GM23338 (cell line): ENCODE measurements around the gene HOXC4.

ENCODE experiments used
- CTCF ChIP-seq, 2 experiments: fragments of 200-600 bp in 1 of 2; sonication (generic) in 1 of 2; conservative IDR thresholded peaks; 2 replicates each; pipeline versions ENCODE4 v1.5.1 to v1.6.1; 2016 to 2017; ENCODE audit warnings: antibody characterized with exemption in 2 of 2, low read depth in 2 of 2, mild to moderate bottlenecking in 2 of 2, moderate library complexity in 1 of 2
- POLR2AphosphoS5 ChIP-seq: IDR thresholded peaks from 2 replicates; pipeline ENCODE4 v1.6.1; 2016; ENCODE audit warnings: antibody characterized with exemption, low read depth

- no peak for TF ChIP-seq POLR2AphosphoS5
- TF ChIP-seq CTCF (conservative IDR thresholded peaks at IDR 0.05; ENCODE audit: low read depth in 2 of 2), result no peak
Observed at GRCh38 chr12:54045868-54046521, 7.6 kb upstream of the HOXC4 start.
